T-cell (primary cell): Measurements from ENCODE around the gene RPAP2. TPM values are rescaled to one million over a fixed set of nuclear protein-coding genes. Genes with fewer than 3 reads are reported as not detected.

Experiments used
- ATAC-seq, 4 experiments: fragments of 200-7000 bp in 3 of 4; fragments of 150-1000 bp in 1 of 4; cut with Tn5 transposase; replicated peaks in 1 of 4; 1 replicate in 3 of 4; 2 replicates in 1 of 4; pipeline ENCODE4 v1.10.0; 2021; ENCODE audit warnings: moderate library complexity in 3 of 4, mild to moderate bottlenecking in 2 of 4, moderate number of reproducible peaks in 1 of 4
- CTCF ChIA-PET, 2 donors: fragments of 300-600 bp; sonication (Branson Sonifier 250); formaldehyde crosslinking; loops; one replicate each; lab custom pipeline; 2022; ENCODE audit warnings: antibody characterized with exemption in 2 of 2; lab: Charles Lee
- POLR2A ChIA-PET, 2 donors: fragments of 300-600 bp; sonication (Branson Sonifier 250); formaldehyde crosslinking; loops; one replicate each; lab custom pipeline; 2022; ENCODE audit warnings: antibody characterized with exemption in 2 of 2; lab: Charles Lee
- DNase-seq, 35 experiments: peaks; one replicate each; pipeline versions ENCODE4 v3.0.0 to v3.0.0-alpha.2; 2013 to 2023
- H3K27ac ChIP-seq: one replicate; pipeline ENCODE4 v1.5.1; 2013; ENCODE audit warnings: low read length
- H3K27me3 ChIP-seq, 2 experiments: replicated peaks in 1 of 2; 1 replicate in 1 of 2; 2 replicates in 1 of 2; pipeline versions ENCODE4 v1.6.1 to v1.7.0; 2013; ENCODE audit warnings: low read length in 1 of 2, mixed read lengths in 1 of 2; ENCODE audit not compliant: control insufficient read depth in 2 of 2, insufficient read depth in 2 of 2; ENCODE audit errors: extremely low read depth in 1 of 2
- H3K36me3 ChIP-seq, 2 donors: 1 replicate in 1 of 2; 2 replicates in 1 of 2; pipeline versions ENCODE4 v1.6.1 to v1.7.0; 2013; ENCODE audit warnings: low read length in 1 of 2; ENCODE audit not compliant: control insufficient read depth in 2 of 2, insufficient read depth in 1 of 2; ENCODE audit errors: extremely low read depth in 1 of 2
- H3K4me1 ChIP-seq, 2 experiments: 1 replicate in 1 of 2; 2 replicates in 1 of 2; pipeline versions ENCODE4 v1.6.1 to v1.7.0; 2013; ENCODE audit warnings: low read length in 2 of 2, mixed read lengths in 1 of 2; ENCODE audit not compliant: insufficient read depth in 2 of 2, control insufficient read depth in 1 of 2; ENCODE audit errors: extremely low read depth in 1 of 2
- H3K4me3 ChIP-seq, 2 donors: 1 replicate in 1 of 2; 2 replicates in 1 of 2; pipeline versions ENCODE4 v1.5.1 to v1.7.0; 2013; ENCODE audit warnings: mild to moderate bottlenecking in 2 of 2, low read length in 1 of 2, moderate library complexity in 1 of 2; ENCODE audit not compliant: control insufficient read depth in 1 of 2; ENCODE audit errors: extremely low read depth in 1 of 2
- H3K9me3 ChIP-seq: 2 replicates; pipeline ENCODE4 v1.7.0; 2013
- H3K27ac Mint-ChIP-seq, 2 donors: one replicate each; pipeline ENCODE4 v1.8.0; 2020 to 2021; ENCODE audit warnings: mild to moderate bottlenecking in 2 of 2, mixed read lengths in 2 of 2
- H3K27me3 Mint-ChIP-seq, 2 donors: one replicate each; pipeline ENCODE4 v1.8.0; 2021 to 2022; ENCODE audit warnings: mixed read lengths in 2 of 2
- H3K36me3 Mint-ChIP-seq: one replicate; pipeline ENCODE4 v1.8.0; 2021; ENCODE audit warnings: mixed read lengths
- H3K4me1 Mint-ChIP-seq, 3 donors: one replicate each; pipeline ENCODE4 v1.8.0; 2020 to 2022; ENCODE audit warnings: mixed read lengths in 3 of 3, mild to moderate bottlenecking in 1 of 3
- H3K4me3 Mint-ChIP-seq, 3 donors: one replicate each; pipeline ENCODE4 v1.8.0; 2020 to 2022; ENCODE audit warnings: mild to moderate bottlenecking in 3 of 3, mixed read lengths in 3 of 3, moderate library complexity in 3 of 3
- H3K9me3 Mint-ChIP-seq, 3 donors: one replicate each; pipeline ENCODE4 v1.8.0; 2020 to 2022; ENCODE audit warnings: mixed read lengths in 3 of 3
- WGBS: methylation state at CpG from one replicate; pipeline ENCODE4 v1.1.5; 2013; ENCODE audit warnings: missing lambda C conversion rate; ENCODE audit not compliant: insufficient coverage; 5-methylcytosine and 5-hydroxymethylcytosine counted together
- total RNA-seq, 35 experiments: library from RNA in 6 of 35; stranded (reverse) in 6 of 35; fragments of 120-200 nt in 1 of 35; gene quantifications; one replicate each; pipeline versions ENCODE4 v1.2.1 to v1.2.4 and lab custom pipeline; 2013 to 2026

The RPAP2 gene
- total RNA-seq, 5 donors from 2014 or later (not counting 1 experiment from before 2014, with no cell fraction given), result 24.7 to 31.7 (median 29.9) TPM

DNA sequence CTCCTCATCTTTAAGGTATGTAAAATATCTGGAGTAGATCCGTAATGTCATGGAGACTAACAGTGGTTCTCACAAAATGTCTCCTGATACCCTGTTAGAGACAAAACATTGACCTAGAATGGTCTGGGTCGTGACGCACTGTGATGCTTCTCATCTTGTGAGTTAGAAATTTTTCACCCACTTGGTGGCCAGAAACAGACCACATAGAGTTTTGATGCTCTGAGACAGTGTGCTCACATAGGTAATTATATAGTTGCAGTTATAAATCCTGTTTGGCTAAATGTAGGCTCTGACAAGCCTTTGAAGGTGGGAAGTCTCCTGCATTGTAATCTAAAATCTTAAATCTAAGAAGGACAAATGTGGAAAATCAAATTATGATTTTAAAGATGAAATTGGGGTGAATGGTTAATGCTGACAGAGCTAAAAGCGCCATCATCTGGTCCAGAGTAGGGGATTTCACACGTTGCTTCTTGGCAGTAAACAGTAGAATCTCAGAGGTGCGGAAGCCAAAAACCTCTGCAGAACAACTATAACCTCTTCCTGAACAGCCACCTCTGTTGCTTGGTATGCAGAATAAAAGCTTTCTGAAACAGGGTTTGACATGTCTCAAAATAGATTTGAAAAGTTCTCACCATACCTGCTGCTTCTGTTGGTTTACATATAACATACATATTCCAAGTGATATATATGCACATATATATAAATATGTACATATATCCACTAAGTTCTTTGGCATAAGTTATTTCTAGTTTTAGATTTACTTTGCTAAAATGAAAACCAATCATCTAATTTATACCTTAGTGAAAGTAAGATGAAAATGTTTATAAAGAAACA, 17.1 kb downstream of the RPAP2 start:
- Histone ChIP-seq H3K36me3 (peaks cover 0 to 1% of the 10 kb centered on the region in 2 donors), H3K4me1 (peaks cover 36 to 47% of the 10 kb centered on the region in 2 experiments), H3K27ac (peak overlapping the region; percentile 87), H3K4me3 (no peak overlapping the region), H3K9me3 (no peaks in the 10 kb centered on the region), H3K27me3 (no peaks in the 10 kb centered on the region)
- Mint-ChIP-seq H3K27ac (peak overlapping the region; percentile 79 to 94), H3K27me3 (no peaks in the 10 kb centered on the region), H3K4me3 (peak overlapping the region in 2 of 3 donors; percentile 4 to 60), H3K36me3 (peaks cover 20% of the 10 kb centered on the region), H3K4me1 (peaks cover 71 to 77% (median 73%) of the 10 kb centered on the region in 3 donors), H3K9me3 (no peaks in the 10 kb centered on the region)
- DNase-seq (peak in 33 of 35 experiments; percentile 10 to 84 (median 54)), ATAC-seq (peak; percentile 85 to 93 (median 90))
- no CpG with 5 or more reads among the region's 6 CpGs for WGBS
- ChIA-PET POLR2A (interaction anchor here (0.5 to 1.0 kb wide), 3 partner anchors 10 to 344 kb away, joined by 3 read pairs; no protein-coding TSS in a partner anchor), CTCF (interaction anchor here (0.6 to 1.3 kb wide), 7 partner anchors 13 to 287 kb away, joined by 3 to 4 read pairs (median 3); no protein-coding TSS in a partner anchor)

DNA sequence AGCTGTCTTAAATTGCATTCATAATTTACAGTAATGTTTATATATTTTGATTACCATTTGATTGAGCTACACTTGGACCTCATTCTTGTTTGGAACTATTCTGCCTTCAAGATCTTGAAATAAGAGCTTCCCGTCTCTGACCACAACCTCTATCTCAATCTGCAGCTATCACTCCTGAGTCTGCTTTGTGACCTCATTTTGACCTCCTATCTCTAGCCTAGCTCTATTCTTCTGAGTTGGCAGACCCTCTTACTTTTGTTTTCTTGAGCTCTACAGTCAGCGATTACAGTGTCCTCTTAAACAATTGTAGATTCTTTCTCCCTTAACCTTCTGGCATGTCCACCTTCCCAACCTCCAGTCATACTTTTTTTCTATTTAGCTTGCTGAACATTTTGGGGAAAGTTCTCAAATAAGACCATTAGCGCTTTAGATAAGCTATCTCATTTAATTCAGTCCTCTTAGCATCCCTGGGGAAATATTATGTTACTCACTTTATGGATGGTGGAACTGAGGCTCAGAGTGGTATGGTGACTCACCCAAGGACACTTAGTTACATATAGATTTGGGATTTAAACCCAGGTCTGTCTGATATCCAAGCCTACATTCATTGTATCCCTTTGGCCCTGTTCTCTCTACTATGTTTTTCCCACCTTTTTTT, 19.1 kb downstream of the RPAP2 start:
- peaks cover 59 to 65% (median 61%) of the 10 kb centered on the region in 3 donors for H3K4me1 Mint-ChIP-seq
- ChIA-PET CTCF (interaction anchor here (0.7 to 1.8 kb wide), 8 partner anchors 8 to 219 kb away, joined by 3 to 6 read pairs (median 4); partner anchors contain the start of gene RPAP2 (in 1 of the 2)), POLR2A (interaction anchor here (0.5 to 0.7 kb wide), 6 partner anchors 14 to 292 kb away, joined by 3 to 8 read pairs (median 4); partner anchors contain the start of gene GFI1 (in 1 of the 2))
- Histone ChIP-seq H3K4me1 (peaks cover 30 to 40% of the 10 kb centered on the region in 2 experiments), H3K27ac (peak overlapping the region; percentile 87), H3K4me3 (no peak overlapping the region), H3K27me3 (no peaks in the 10 kb centered on the region), H3K9me3 (no peaks in the 10 kb centered on the region), H3K36me3 (no peaks in the 10 kb centered on the region)
- peaks cover 18% of the 10 kb centered on the region for H3K36me3 Mint-ChIP-seq
- H3K9me3 Mint-ChIP-seq, result no peaks in the 10 kb centered on the region
- peak overlapping the region; percentile 71 to 79 for H3K27ac Mint-ChIP-seq
- peak; percentile 29 to 69 (median 60) for ATAC-seq
- H3K27me3 Mint-ChIP-seq, result no peaks in the 10 kb centered on the region
- 10% methylated on average over 1 of the region's 3 CpGs for WGBS
- peak overlapping the region; percentile 3 to 48 (median 4) for H3K4me3 Mint-ChIP-seq
- peak in 7 of 35 experiments; percentile 2 to 63 (median 12) for DNase-seq

DNA sequence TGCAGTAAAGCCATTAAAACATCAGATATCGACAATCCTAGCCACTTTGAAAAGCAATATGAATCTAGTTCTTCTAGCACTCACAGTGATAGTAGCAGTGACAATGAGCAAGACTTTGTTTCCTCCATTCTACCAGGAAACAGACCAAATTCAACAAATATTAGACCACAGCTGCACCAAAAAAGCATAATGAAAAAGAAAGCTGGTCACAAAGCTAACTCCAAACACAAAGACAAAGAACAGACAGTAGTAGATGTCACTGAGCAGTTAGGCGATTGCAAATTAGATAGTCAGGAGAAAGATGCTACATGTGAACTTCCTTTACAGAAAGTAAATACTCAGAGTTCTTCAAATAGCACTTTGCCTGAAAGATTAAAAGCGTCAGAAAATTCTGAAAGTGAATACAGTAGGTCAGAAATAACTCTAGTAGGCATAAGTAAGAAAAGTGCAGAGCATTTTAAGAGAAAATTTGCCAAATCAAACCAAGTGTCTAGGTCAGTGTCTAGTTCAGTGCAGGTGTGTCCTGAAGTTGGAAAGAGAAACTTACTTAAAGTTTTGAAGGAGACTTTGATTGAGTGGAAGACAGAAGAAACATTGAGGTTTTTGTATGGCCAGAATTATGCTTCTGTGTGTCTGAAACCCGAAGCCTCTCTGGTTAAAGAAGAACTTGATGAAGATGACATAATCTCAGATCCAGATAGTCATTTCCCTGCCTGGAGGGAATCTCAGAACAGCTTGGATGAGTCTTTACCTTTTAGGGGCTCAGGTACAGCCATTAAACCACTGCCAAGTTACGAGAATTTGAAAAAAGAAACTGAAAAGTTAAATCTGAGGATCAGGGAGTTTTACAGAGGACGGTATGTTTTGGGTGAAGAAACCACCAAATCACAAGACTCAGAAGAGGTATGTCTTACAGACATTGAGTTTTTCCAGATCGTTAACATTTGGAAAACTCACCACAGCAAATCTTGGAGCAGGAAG, 24.9 kb downstream of the RPAP2 start:
- H3K27me3 Mint-ChIP-seq, result no peaks in the 10 kb centered on the region
- H3K4me1 ChIP-seq, result peaks cover 5 to 7% of the 10 kb centered on the region in 2 experiments
- H3K36me3 ChIP-seq, result peaks cover 7 to 9% of the 10 kb centered on the region in 2 donors
- H3K27ac ChIP-seq, result peak overlapping the region; percentile 50
- H3K27me3 ChIP-seq, result no peaks in the 10 kb centered on the region
- H3K27ac Mint-ChIP-seq, result peak overlapping the region; percentile 80 to 96
- peaks cover 18 to 26% (median 25%) of the 10 kb centered on the region in 3 donors for H3K4me1 Mint-ChIP-seq
- peak in 1 of 35 experiments; percentile 17 for DNase-seq
- H3K9me3 ChIP-seq, result peaks cover 2% of the 10 kb centered on the region
- POLR2A ChIA-PET, result no interaction called here
- H3K36me3 Mint-ChIP-seq, result peaks cover 69% of the 10 kb centered on the region
- H3K4me3 Mint-ChIP-seq, result peak overlapping the region in 2 of 3 donors; percentile 53 to 70
- CTCF ChIA-PET, result interaction anchor here in 1 of 2 donors (1.4 kb wide), 1 partner anchor 13 kb away, joined by 4 read pairs; no protein-coding TSS in a partner anchor
- H3K4me3 ChIP-seq, result no peak overlapping the region
- ATAC-seq, result peak in 2 of 4 experiments; percentile 30 to 48
- peaks cover 0 to 22% (median 20%) of the 10 kb centered on the region in 3 donors for H3K9me3 Mint-ChIP-seq
- WGBS, result 53% methylated on average over 3 of the region's 7 CpGs

DNA sequence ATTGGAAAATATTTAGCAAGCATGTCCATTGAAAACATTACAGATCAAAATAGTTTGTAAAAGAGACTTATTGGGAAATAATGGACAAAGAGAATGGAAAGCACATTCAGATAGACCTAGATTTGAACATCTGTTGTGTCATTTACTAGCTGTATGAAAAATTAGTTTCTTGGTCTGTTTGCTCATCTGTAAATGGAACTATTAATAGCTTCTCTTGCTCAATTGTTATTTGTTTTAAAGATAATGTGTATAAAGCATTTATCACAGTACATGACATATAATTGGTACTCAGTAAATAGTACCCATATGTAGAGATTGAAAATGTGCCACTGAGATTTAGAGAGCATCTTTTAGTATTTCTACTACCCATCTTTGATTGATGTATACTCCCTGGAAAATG, 25.9 kb downstream of the RPAP2 start:
- POLR2A ChIA-PET, result interaction anchor here in 1 of 2 donors (0.6 kb wide), 1 partner anchor 1104 kb away, joined by 3 read pairs; no protein-coding TSS in a partner anchor

GRCh38 chr1:92326681-92327080, 27.8 kb downstream of the RPAP2 start:
- no CpG with 5 or more reads among the region's 1 CpG for WGBS
- Mint-ChIP-seq H3K27ac (no peak overlapping the region), H3K4me1 (peaks cover 19 to 25% (median 22%) of the 10 kb centered on the region in 3 donors), H3K9me3 (peaks cover 0 to 24% (median 21%) of the 10 kb centered on the region in 3 donors), H3K36me3 (peaks cover 77% of the 10 kb centered on the region), H3K27me3 (no peaks in the 10 kb centered on the region), H3K4me3 (no peak overlapping the region)
- peaks cover 0 to 3% of the 10 kb centered on the region in 2 experiments for H3K4me1 ChIP-seq
- H3K27me3 ChIP-seq, result no peaks in the 10 kb centered on the region
- DNase-seq (no peak), ATAC-seq (no peak)
- ChIA-PET CTCF (no interaction called here), POLR2A (interaction anchor here in 1 of 2 donors (0.5 kb wide), 1 partner anchor 442 kb away, joined by 6 read pairs; no protein-coding TSS in a partner anchor)
- no peak overlapping the region for H3K27ac ChIP-seq
- H3K36me3 ChIP-seq, result peaks cover 7 to 16% of the 10 kb centered on the region in 2 donors
- H3K4me3 ChIP-seq, result no peak overlapping the region
- peaks cover 2% of the 10 kb centered on the region for H3K9me3 ChIP-seq

More for the DNA sequence above, 25.9 kb downstream of the RPAP2 start:
- no peak overlapping the region for H3K4me3 Mint-ChIP-seq
- Histone ChIP-seq H3K4me1 (peaks cover 0 to 3% of the 10 kb centered on the region in 2 experiments), H3K27ac (peak overlapping the region; percentile 50), H3K36me3 (peaks cover 7 to 15% of the 10 kb centered on the region in 2 donors), H3K9me3 (peaks cover 2% of the 10 kb centered on the region), H3K27me3 (no peaks in the 10 kb centered on the region), H3K4me3 (no peak overlapping the region)
- peaks cover 0 to 24% (median 21%) of the 10 kb centered on the region in 3 donors for H3K9me3 Mint-ChIP-seq
- H3K4me1 Mint-ChIP-seq, result peaks cover 12 to 18% (median 17%) of the 10 kb centered on the region in 3 donors
- ATAC-seq (no peak), DNase-seq (no peak)
- H3K27me3 Mint-ChIP-seq, result no peaks in the 10 kb centered on the region
- CTCF ChIA-PET, result interaction anchor here in 1 of 2 donors (1.4 kb wide), 1 partner anchor 14 kb away, joined by 4 read pairs; no protein-coding TSS in a partner anchor
- H3K36me3 Mint-ChIP-seq, result peaks cover 71% of the 10 kb centered on the region
- H3K27ac Mint-ChIP-seq, result peak overlapping the region; percentile 80 to 96
